IgD-negative memory B cell (primary cell): ENCODE data around the gene MTG2. TPM values are rescaled to one million over a fixed set of nuclear protein-coding genes. Genes with fewer than 3 reads are reported as not detected.

Source experiments
- H3K27ac Mint-ChIP-seq, 3 donors: one replicate each; pipeline ENCODE4 v1.8.0; 2020 to 2022; ENCODE audit warnings: mild to moderate bottlenecking in 3 of 3, mixed read lengths in 3 of 3, moderate library complexity in 1 of 3
- H3K27me3 Mint-ChIP-seq: one replicate; pipeline ENCODE4 v1.8.0; 2021; ENCODE audit warnings: mixed read lengths
- H3K36me3 Mint-ChIP-seq: one replicate; pipeline ENCODE4 v1.8.0; 2020; ENCODE audit warnings: mild to moderate bottlenecking, mixed read lengths
- H3K4me1 Mint-ChIP-seq, 3 donors: one replicate each; pipeline ENCODE4 v1.8.0; 2020 to 2022; ENCODE audit warnings: mixed read lengths in 3 of 3, mild to moderate bottlenecking in 1 of 3
- H3K4me3 Mint-ChIP-seq, 4 donors: one replicate each; pipeline ENCODE4 v1.8.0; 2020 to 2022; ENCODE audit warnings: mild to moderate bottlenecking in 4 of 4, mixed read lengths in 4 of 4, moderate library complexity in 3 of 4
- H3K9me3 Mint-ChIP-seq, 3 donors: one replicate each; pipeline ENCODE4 v1.8.0; 2020 to 2021; ENCODE audit warnings: mixed read lengths in 3 of 3, mild to moderate bottlenecking in 1 of 3
- polyA plus RNA-seq: library from polyadenylated mRNA; unstranded; fragments of 300-500 nt; fragmentation: Illumina TruSeq; gene quantifications from one replicate; pipeline ENCODE4 v1.2.3, GENCODE V29; 2021

Gene MTG2, protein sequence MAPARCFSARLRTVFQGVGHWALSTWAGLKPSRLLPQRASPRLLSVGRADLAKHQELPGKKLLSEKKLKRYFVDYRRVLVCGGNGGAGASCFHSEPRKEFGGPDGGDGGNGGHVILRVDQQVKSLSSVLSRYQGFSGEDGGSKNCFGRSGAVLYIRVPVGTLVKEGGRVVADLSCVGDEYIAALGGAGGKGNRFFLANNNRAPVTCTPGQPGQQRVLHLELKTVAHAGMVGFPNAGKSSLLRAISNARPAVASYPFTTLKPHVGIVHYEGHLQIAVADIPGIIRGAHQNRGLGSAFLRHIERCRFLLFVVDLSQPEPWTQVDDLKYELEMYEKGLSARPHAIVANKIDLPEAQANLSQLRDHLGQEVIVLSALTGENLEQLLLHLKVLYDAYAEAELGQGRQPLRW
- 26.2 TPM for polyA plus RNA-seq

DNA sequence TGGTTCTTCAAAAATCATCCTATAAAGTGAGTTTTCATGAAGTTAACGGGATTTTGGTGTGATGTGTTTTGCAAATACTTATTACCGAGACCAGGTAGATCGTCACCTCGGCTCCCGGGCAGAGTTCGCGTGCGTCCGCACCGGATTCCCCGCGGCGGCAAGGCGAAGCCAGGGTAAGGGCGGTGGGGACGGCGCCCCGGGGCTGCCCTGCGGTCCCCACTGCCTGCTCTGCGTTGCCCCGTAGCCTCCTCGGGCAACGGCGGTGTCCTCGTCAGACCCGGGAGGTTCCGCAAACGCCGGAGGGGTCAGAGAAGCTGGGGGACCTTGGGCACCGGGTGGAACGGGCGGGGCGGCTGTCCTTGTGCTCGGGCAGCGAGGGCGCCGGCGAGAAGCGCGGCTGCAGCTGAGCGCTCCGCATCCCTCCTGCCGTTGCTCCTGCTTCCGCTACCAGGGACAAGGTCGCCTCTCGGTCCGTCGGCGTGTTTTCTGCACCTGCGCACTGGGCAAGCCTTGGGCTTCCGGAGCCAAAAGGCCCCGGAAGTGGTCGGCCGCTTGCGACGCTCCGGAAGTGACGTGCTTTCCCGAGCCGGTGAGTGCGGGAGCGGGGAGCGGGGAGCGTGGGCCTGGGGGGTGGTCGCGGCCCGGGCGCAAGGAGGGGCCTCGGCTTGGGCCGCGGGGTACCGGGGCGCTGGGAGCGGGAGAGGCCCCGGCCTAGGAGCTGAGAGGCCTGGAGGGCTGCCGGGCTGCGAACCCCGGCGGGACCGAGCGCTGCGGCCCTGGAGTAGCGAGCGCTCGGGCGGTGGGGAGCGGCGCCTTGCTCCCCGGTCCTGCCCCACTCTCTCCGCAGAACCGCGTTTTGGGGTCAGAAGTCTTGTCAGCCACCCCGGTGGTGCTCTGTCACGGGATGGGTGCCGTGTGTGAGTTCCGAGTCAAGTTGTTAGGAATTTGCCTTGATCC, at the start of gene MTG2:
MTG2 (plus strand) TSS at position 560 of the 957 bp plus-strand sequence. CDS start 10,393 bp downstream, outside the sequence.
- Mint-ChIP-seq H3K36me3 (peaks cover 2% of the 10 kb centered on the region), H3K27ac (peak within 1 kb of the TSS; percentile 95 to 96 (median 95)), H3K9me3 (peaks cover 0 to 1% (median 0%) of the 10 kb centered on the region in 3 donors), H3K27me3 (no peaks in the 10 kb centered on the region), H3K4me1 (peaks cover 15 to 36% (median 30%) of the 10 kb centered on the region in 3 donors), H3K4me3 (peak within 1 kb of the TSS; percentile 91 to 98 (median 95))

DNA sequence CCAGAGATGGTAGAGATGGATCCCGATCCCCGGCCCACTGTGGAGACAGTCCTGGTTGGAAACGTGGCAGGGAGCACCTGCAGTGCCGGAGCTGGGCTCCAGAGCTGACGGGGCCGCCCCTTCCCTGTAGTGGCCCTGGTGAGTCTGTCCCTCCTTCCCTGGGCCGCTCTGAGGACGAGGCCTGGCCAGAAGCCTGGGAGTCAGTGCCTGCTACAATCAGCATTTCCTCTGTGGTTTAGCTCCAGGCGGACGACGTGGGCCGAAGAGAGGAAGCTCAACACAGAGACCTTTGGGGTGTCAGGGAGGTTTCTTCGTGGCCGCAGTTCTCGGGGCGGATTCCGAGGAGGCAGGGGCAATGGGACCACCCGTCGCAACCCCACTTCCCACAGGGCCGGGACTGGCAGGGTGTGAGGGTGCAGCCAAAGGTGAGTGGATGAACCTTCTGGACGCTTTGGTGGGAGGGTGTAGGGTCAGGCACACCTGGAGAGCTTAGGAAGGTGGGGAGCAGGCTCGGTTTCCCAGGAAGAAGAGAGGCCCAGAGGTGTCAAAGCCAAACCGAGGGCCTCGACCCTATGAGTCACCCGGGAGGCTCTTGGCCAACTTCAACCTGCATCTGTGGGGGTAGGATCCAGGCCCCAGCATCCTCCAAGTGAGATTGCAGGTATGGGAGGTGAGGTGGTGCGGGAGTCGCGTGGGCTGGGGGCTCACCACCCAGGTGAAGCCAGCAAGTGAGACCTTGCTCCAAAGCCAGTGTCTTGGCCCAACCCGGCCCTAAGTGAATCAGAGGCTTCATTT, 49.6 kb upstream of the MTG2 start:
- Mint-ChIP-seq H3K4me1 (peaks cover 5 to 20% (median 17%) of the 10 kb centered on the region in 3 donors), H3K27ac (peak overlapping the region in 1 of 3 donors; percentile 59), H3K36me3 (peaks cover 5% of the 10 kb centered on the region), H3K27me3 (no peaks in the 10 kb centered on the region), H3K4me3 (peak overlapping the region in 1 of 4 donors; percentile 28), H3K9me3 (no peaks in the 10 kb centered on the region)

DNA sequence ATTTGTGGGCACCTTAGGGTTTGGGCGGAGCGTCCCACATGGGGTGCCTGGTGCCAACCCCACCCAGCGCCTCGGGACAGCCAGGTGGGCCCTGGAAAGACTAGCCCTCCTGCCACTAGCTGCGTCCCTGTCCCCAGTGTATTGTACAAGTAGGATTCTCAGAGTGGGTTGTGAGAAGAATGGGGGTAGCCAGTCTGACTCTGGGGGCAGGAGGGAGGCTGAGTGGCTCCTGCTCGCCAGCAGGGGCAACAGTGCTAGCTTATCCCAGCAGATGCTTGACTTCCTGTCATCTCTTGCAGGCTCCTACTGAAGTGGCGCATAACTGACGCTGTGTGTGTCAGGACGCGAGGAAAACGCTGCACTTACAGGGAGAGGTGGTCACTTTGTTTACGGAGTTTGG, 49.0 kb upstream of the MTG2 start:
- H3K4me1 Mint-ChIP-seq: peaks cover 5 to 16% (median 15%) of the 10 kb centered on the region in 3 donors
- H3K9me3 Mint-ChIP-seq: no peaks in the 10 kb centered on the region
- H3K27me3 Mint-ChIP-seq: no peaks in the 10 kb centered on the region
- H3K27ac Mint-ChIP-seq: peak overlapping the region in 2 of 3 donors; percentile 41 to 42
- peaks cover 6% of the 10 kb centered on the region for H3K36me3 Mint-ChIP-seq
- H3K4me3 Mint-ChIP-seq: no peak overlapping the region

DNA sequence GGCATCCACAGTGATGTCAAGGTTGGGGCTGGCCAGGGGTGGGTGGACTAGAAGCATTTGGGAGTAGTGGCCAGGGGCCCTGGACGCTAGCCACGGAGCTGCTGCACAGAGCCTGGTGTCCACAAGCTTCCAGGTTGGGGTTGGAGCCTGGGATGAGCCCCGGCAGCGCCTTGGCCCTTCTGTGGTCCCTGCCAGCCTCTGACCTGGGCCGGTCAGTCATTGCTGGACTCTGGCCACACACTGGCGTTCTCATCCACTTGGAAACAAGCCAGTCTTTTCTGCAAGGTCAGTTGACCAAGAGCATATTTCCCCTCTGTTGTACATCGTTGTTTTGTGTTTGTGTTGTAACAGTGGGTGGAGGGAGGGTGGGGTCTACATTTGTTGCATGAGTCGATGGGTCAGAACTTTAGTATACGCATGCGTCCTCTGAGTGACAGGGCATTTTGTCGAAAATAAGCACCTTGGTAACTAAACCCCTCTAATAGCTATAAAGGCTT, 48.0 kb upstream of the MTG2 start:
- Mint-ChIP-seq H3K27ac (peak overlapping the region in 1 of 3 donors; percentile 43), H3K4me3 (no peak overlapping the region), H3K4me1 (peaks cover 5 to 14% (median 12%) of the 10 kb centered on the region in 3 donors), H3K27me3 (no peaks in the 10 kb centered on the region), H3K9me3 (no peaks in the 10 kb centered on the region), H3K36me3 (peaks cover 6% of the 10 kb centered on the region)

DNA sequence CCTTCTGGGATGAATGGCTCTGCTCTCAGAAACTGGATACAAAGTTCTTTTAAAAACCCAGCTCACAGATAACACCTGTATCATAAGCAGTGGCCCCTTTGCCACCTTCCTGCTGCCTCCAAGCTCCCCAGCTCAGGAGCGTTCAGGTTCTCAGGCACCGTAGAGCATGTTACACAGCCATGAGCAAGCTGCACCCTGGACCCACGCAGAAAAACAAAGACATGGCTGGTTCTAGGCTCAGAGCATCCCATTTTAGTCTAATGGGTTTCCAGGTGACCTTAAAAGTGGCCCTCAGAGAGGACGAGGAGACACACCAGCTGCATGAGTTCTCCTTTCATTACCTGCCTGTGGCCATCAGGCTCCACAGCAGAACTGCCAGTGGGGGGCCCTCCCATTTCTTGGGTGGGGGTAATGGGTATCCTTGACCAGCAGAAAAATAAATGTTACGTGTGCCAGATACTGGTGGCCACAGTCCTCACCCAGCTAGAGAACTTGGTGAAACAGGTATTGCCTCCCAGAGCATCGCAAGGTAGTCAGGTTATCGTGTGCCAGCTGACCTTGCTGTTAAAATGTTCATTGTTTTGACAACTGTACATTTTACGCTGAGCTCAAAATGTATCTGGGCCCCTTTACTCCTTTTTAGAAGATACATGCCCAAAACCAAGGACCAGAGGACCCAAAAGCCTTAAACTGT, 47.1 kb upstream of the MTG2 start:
- Mint-ChIP-seq H3K9me3 (no peaks in the 10 kb centered on the region), H3K4me1 (peaks cover 8 to 18% (median 8%) of the 10 kb centered on the region in 3 donors), H3K4me3 (no peak overlapping the region), H3K27ac (peak overlapping the region in 2 of 3 donors; percentile 15 to 74), H3K36me3 (peaks cover 6% of the 10 kb centered on the region), H3K27me3 (no peaks in the 10 kb centered on the region)

DNA sequence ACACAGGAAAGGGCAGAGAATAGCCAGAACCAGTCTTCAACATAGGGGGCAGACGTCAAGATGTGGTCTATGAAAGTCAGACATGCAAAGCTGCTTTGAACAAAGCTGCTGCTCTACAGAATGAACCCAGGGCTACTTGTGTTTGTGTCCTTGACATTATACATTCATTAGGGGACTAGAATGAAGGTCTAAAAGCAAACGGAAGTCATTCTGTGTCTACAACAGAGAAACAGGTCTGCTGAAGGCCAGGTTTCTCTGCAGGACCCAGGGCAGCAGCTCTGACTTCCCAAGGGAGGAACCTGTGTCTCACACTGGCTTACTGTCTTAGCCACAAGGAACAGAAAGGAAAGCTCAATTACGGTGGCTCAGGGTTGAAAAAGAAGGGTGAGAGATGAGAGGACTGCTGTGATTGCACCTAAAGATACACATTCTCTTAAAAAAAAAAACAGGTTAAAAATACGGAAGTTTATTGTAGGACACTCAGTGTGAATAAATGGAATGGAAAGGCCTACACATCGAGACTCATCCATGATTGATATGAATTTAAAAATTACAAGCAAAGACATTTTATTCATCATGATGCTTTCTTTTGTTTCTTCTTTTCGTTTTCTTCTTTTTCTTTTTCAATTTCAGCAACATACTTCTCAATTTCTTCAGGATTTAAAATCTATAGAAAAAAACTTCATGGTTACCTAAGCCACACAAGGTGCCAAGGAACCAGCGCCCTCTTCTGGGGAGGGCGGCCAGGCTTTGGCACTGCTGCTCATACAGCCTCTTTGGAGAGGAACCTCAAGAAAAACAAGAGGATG, 46.3 kb upstream of the MTG2 start:
- Mint-ChIP-seq H3K9me3 (no peaks in the 10 kb centered on the region), H3K4me1 (peaks cover 10 to 24% (median 12%) of the 10 kb centered on the region in 3 donors), H3K36me3 (peaks cover 6% of the 10 kb centered on the region), H3K4me3 (peak overlapping the region in 1 of 4 donors; percentile 54), H3K27me3 (no peaks in the 10 kb centered on the region), H3K27ac (peak overlapping the region; percentile 15 to 90 (median 51))

DNA sequence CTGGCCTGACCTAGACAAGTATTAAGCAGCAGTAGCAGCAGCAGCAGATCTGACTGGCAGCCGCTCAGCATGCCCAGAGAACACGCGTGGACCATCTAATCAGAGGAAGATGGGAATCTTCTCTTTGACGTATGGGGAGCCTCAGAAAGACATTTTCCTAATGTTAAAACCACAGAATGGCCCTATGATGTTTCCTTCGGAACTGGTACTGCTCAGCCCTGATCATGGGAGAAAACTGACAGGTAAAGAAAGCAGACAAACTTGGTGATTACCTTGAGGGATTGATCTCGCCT, 45.8 kb upstream of the MTG2 start:
- Mint-ChIP-seq H3K9me3 (no peaks in the 10 kb centered on the region), H3K4me1 (peaks cover 16 to 27% (median 17%) of the 10 kb centered on the region in 3 donors), H3K27me3 (no peaks in the 10 kb centered on the region), H3K4me3 (peak overlapping the region in 1 of 4 donors; percentile 54), H3K36me3 (peaks cover 6% of the 10 kb centered on the region), H3K27ac (peak overlapping the region; percentile 15 to 90 (median 51))

DNA sequence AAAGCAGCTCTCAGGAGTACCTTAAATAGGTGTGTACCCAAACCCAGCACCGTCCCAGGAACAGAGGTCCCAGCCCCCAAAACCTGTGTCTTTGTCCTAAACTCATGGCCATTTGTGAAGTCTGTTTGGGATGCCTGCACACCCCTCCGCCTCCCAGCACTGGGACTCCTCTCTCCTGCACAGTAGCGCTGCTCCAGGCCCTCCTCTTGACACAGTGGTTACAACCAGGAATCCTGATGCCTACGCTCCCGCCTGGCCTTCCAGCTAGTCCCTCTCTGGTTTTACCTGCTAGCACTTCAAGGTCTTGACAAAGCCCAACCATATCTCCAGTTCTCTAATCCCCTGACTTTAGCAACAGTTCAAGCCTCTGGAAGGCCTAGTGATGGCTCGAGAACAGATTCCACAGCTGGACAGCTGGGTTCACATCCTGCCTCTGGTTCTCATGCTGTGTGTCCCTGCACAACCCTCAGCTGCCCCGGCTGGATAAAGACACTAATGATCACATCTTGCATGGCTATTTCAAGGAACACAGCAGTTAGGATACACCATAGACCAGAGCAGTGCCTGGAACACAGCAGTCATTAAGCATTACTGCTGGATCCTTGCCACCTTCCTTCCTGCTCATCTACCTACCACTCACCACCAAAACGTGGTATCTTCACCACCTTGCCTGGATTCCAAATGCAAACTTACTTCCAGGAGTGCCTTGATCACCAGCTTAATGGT, 45.2 kb upstream of the MTG2 start:
- Mint-ChIP-seq H3K4me1 (peaks cover 16 to 26% (median 17%) of the 10 kb centered on the region in 3 donors), H3K27me3 (no peaks in the 10 kb centered on the region), H3K4me3 (peak overlapping the region in 1 of 4 donors; percentile 48), H3K36me3 (peaks cover 6% of the 10 kb centered on the region), H3K27ac (peak overlapping the region in 2 of 3 donors; percentile 15 to 90), H3K9me3 (no peaks in the 10 kb centered on the region)

DNA sequence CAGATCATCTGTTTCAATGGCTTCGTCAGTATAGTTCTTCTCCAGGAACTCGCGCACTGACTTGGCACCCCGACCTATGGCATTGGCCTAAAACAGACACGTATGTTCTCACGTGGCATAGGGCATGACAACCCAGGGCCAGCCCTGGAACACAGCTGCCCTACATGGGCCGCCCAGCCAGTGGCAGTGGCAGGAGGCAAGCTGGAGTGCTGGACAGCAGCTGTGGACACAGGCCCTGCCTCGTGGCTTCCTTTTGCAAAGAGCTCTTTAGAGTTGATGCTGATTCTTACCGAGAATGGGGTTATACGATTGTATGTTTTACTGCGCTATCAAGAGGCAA, 44.7 kb upstream of the MTG2 start:
- H3K9me3 Mint-ChIP-seq: no peaks in the 10 kb centered on the region
- peak overlapping the region in 1 of 3 donors; percentile 15 for H3K27ac Mint-ChIP-seq
- H3K4me3 Mint-ChIP-seq: peak overlapping the region in 1 of 4 donors; percentile 48
- peaks cover 16 to 26% (median 17%) of the 10 kb centered on the region in 3 donors for H3K4me1 Mint-ChIP-seq
- no peaks in the 10 kb centered on the region for H3K27me3 Mint-ChIP-seq
- peaks cover 6% of the 10 kb centered on the region for H3K36me3 Mint-ChIP-seq

DNA sequence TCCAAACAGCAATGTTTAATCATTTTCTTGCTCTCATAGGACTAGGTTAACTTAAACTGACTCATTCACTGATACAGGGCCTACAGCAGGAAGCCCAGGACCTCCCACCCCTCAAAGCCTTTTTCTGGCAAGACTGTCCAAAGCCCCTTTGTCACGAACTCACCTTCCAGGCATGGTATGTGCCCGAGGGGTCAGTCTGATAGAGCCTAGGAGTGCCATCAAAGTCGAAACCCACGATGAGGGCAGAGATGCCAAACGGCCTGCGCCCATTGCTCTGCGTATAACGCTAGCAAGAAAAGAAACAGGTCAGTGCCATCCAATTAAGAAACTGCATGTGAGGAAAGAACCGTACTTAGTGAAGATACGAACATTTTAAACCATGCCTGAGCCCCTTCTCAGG, 43.9 kb upstream of the MTG2 start:
- H3K27me3 Mint-ChIP-seq: no peaks in the 10 kb centered on the region
- H3K4me3 Mint-ChIP-seq: peak overlapping the region in 3 of 4 donors; percentile 3 to 94 (median 58)
- H3K9me3 Mint-ChIP-seq: no peaks in the 10 kb centered on the region
- H3K4me1 Mint-ChIP-seq: peaks cover 15 to 26% (median 17%) of the 10 kb centered on the region in 3 donors
- H3K36me3 Mint-ChIP-seq: peaks cover 6% of the 10 kb centered on the region
- H3K27ac Mint-ChIP-seq: peak overlapping the region; percentile 28 to 50 (median 39)

DNA sequence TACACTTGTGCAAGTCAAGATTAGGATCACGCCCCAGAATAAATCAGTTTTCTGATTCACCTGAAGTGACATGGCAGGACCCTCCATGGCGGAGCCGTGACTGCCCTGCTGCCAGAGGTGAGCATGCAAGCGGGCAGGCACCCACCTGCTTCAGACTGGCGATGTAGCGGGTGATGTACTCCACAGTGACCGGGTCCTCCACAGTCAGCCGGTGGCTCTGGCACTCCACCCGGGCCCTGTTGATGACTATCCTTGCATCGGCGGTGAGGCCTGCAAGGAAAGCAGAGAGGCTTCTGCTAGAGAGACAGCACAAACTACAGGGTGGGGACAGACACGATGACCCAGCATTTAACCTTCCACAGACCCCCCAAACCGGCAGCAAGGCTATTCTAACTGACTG, 43.2 kb upstream of the MTG2 start:
- Mint-ChIP-seq H3K36me3 (peaks cover 6% of the 10 kb centered on the region), H3K27me3 (no peaks in the 10 kb centered on the region), H3K27ac (peak overlapping the region in 2 of 3 donors; percentile 28 to 86), H3K4me1 (peaks cover 16 to 27% (median 20%) of the 10 kb centered on the region in 3 donors), H3K4me3 (peak overlapping the region in 1 of 4 donors; percentile 94), H3K9me3 (no peaks in the 10 kb centered on the region)

DNA sequence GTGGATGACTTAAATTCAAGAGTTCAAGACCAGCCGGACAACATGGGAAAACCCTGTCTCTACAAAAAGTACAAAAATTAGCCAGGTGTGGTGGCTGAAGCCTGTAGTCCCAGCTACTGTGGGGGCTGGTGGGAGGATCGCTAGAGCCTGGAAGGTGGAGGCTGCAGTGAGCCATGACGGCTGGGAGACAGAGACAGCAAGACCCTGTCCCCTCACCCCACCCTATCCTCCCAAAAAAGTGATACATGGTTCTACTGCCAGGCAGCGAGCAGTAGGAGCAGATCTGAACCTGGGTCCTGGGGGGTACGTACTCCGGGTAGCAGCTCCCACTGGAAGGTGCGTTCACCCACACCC, 41.8 kb upstream of the MTG2 start:
- peaks cover 6% of the 10 kb centered on the region for H3K36me3 Mint-ChIP-seq
- H3K4me3 Mint-ChIP-seq: peak overlapping the region in 3 of 4 donors; percentile 88 to 96 (median 94)
- peak overlapping the region; percentile 94 to 95 (median 94) for H3K27ac Mint-ChIP-seq
- H3K27me3 Mint-ChIP-seq: no peaks in the 10 kb centered on the region
- H3K9me3 Mint-ChIP-seq: no peaks in the 10 kb centered on the region
- peaks cover 21 to 36% (median 25%) of the 10 kb centered on the region in 3 donors for H3K4me1 Mint-ChIP-seq
